Lower leg skin (tissue), 4 donors: ENCODE measurements around the gene NUBP2. TPM values are rescaled to one million over a fixed set of nuclear protein-coding genes. Genes with fewer than 3 reads are reported as not detected.
A peak's percentile ranks its signal among the peaks of the same experiment; 100 is the strongest.

Source experiments
- DNase-seq, 2 donors: peaks; one replicate each; pipeline ENCODE4 v3.0.0-alpha.2; 2019; ENCODE audit warnings: low spot score in 2 of 2
- H3K4me3 ChIP-seq: fragments of 200-600 bp; sonication (generic); 2 replicates; pipeline ENCODE4 v1.5.1; 2017; ENCODE audit warnings: mild to moderate bottlenecking, low read depth; ENCODE audit not compliant: poor library complexity, severe bottlenecking
- POLR2A ChIP-seq, 2 donors: fragments of 450-650 bp; IDR thresholded peaks; one replicate each; pipeline ENCODE4 v1.6.1; 2016 to 2017; ENCODE audit warnings: antibody characterized with exemption in 2 of 2, mild to moderate bottlenecking in 1 of 2, moderate library complexity in 1 of 2
- WGBS, 2 donors: methylation state at CpG; one replicate each; pipeline ENCODE4 v1.1.5; 2018; 5-methylcytosine and 5-hydroxymethylcytosine counted together
- intact Hi-C: fragments of 100-400 bp; cut with DNase I; formaldehyde crosslinking; loops from one replicate; pipeline ENCODE4 v1.15.0; 2023; ENCODE audit warnings: low total_unique reads
- total RNA-seq, 4 donors: library from RNA; depleted of rRNA; stranded (reverse); fragments of >200 nt; gene quantifications; one replicate each; pipeline ENCODE4 v1.1.0, GENCODE V29; 2016
- TF ChIP-seq, protein P1 (sequence below), 3 donors: fragments of 450-650 bp; IDR thresholded peaks; one replicate each; pipeline ENCODE4 v1.5.1; 2016; ENCODE audit warnings: antibody characterized with exemption in 3 of 3, mild to moderate bottlenecking in 3 of 3, moderate library complexity in 2 of 3

The NUBP2 gene
- total RNA-seq, 4 donors from 2014 or later = 79.7 to 108 (median 91.3) TPM

- intact Hi-C loops = no loop called here
- TF ChIP-seq, protein P1, sequence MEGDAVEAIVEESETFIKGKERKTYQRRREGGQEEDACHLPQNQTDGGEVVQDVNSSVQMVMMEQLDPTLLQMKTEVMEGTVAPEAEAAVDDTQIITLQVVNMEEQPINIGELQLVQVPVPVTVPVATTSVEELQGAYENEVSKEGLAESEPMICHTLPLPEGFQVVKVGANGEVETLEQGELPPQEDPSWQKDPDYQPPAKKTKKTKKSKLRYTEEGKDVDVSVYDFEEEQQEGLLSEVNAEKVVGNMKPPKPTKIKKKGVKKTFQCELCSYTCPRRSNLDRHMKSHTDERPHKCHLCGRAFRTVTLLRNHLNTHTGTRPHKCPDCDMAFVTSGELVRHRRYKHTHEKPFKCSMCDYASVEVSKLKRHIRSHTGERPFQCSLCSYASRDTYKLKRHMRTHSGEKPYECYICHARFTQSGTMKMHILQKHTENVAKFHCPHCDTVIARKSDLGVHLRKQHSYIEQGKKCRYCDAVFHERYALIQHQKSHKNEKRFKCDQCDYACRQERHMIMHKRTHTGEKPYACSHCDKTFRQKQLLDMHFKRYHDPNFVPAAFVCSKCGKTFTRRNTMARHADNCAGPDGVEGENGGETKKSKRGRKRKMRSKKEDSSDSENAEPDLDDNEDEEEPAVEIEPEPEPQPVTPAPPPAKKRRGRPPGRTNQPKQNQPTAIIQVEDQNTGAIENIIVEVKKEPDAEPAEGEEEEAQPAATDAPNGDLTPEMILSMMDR (IDR thresholded peaks at IDR 0.05) = no peak
- TF ChIP-seq POLR2A (IDR thresholded peaks at IDR 0.05) = no peak
- WGBS, 2 donors = 95 to 96% methylated on average over 36 to 47 of the region's 53 CpGs
- no peak overlapping the region for H3K4me3 ChIP-seq
- no peak for DNase-seq
These were observed 8.6 kb downstream of the NUBP2 start for GRCh38 chr16:1791256-1791942.

DNA sequence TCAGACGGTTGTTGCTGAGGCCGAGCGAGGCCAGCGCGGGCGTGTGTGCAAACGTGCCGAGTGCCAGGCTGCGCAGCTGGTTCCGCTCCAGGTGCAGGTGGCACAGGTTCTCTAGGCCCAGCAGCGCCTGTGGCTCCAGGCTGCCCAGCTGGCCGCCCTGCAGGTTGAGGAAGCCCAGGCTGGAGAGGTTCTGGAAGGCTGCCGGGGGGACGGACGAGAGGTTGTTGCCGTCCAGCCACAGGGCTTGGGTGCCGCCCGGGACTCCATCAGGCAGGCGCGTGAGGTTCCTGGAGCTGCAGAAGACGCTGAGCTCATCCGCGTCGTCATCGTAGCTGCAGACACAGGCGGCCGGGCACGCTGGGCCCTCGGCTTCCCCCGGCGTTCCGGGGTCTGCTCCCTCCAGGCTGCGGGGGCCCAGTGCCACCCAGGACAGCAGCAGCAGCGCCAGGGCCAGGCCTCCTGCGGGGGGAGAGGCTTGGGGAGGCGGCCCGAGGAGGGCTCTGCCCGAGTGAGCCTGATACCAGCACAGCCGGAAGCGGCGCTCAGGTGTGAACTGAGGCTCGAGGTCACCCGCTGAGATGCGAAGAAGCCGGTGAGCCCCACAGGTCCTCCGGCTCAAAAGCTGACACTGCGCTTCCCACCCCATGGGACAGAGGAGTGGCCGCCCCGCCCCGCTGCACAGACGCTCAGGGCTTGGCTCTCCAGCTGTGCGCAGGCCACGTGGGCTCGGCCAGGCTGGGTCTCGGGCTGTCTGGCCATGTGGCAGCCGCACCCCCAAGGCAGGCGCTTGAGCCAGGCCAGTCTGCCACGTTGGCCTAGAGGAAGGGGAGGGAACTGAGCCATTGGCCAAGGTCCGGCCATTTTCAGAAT, 9.4 kb downstream of the NUBP2 start:
- intact Hi-C loops = no loop called here
- DNase-seq = no peak
- H3K4me3 ChIP-seq = no peak overlapping the region
- WGBS, 2 donors = 89 to 91% methylated on average over 13 to 44 of the region's 59 CpGs
- TF ChIP-seq, protein P1 (IDR thresholded peaks at IDR 0.05) = no peak
- no peak for TF ChIP-seq POLR2A (IDR thresholded peaks at IDR 0.05)

- no peak overlapping the region for H3K4me3 ChIP-seq
- no peak for DNase-seq
- TF ChIP-seq, protein P1 (IDR thresholded peaks at IDR 0.05) = no peak
- no peak for TF ChIP-seq POLR2A (IDR thresholded peaks at IDR 0.05)
- intact Hi-C loops = no loop called here
- 87 to 88% methylated on average over 18 to 33 of the region's 33 CpGs for whole genome bisulfite sequencing, 2 donors
These were observed 10.2 kb downstream of the NUBP2 start for GRCh38 chr16:1792836-1793577.

DNA sequence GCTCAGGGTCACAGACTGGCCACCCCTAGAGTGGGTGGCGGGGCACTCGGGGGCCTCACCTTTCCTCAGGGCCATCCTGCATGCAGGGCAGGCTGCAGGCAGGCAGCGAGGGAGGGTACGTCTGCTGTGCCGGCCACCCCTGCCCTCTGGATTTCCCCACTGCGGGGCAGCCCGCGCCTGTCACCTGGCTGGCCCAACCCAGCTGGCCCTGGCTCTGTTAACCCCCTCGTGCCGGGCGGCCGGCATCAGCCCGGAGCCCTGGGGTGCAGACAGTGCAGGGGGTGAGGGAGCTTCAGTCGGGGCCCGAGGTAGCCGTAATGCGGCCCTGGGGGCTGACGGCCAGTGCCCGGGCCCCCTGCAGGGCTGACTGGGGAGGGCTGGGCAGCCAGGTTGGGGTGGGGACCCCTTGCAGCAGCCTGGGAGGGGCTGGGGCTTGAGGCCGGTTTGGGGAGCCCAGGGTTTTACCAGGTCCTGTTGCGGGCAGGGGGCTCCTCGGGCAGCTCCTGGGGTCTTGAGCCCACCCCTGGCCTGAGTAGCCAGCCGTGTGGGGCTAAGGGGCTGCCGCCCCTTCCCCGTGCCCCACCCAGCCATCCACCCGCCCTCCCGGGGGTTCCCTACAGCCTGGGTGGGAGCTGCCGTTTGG, 10.9 kb downstream of the NUBP2 start, which contains the start of gene IGFALS:
Gene IGFALS, minus strand, starts transcription at position 128 of the 643 bp plus-strand sequence. Its CDS starts 53 bp downstream, at position 75.
- no peak for TF ChIP-seq POLR2A (IDR thresholded peaks at IDR 0.05)
- TF ChIP-seq, protein P1 (IDR thresholded peaks at IDR 0.05) = no peak
- intact Hi-C loops = no loop called here
- 57 to 76% methylated on average over 4 to 24 of the region's 28 CpGs for WGBS, 2 donors
- DNase-seq = no peak
- no peak within 1 kb of the TSS for H3K4me3 ChIP-seq

GRCh38 chr16:1794221-1794871, 11.6 kb downstream of the NUBP2 start:
- 56 to 57% methylated on average over 18 of the region's 18 CpGs for WGBS, 2 donors
- intact Hi-C loops = no loop called here
- TF ChIP-seq POLR2A (IDR thresholded peaks at IDR 0.05) = no peak
- TF ChIP-seq, protein P1 (IDR thresholded peaks at IDR 0.05) = peak in 1 of 3 donors; percentile 10
- H3K4me3 ChIP-seq = no peak overlapping the region
- DNase-seq = no peak
